Uterus (tissue), 4 donors: ENCODE data around the gene GYPC. TPM values are rescaled to one million over a fixed set of nuclear protein-coding genes. Genes with fewer than 3 reads are reported as not detected.

ENCODE experiments used
- DNase-seq, 2 donors: peaks; one replicate each; pipeline ENCODE4 v3.0.0-alpha.2; 2019 to 2020
- H3K27ac ChIP-seq, 2 donors: fragments of 200-600 bp; sonication (generic); 1 replicate in 1 of 2; 2 replicates in 1 of 2; pipeline ENCODE4 v1.5.1; 2016 to 2018
- H3K27me3 ChIP-seq, 2 donors: fragments of 200-600 bp; sonication (generic); one replicate each; pipeline ENCODE4 v1.5.1; 2018 to 2019; ENCODE audit warnings: control low read depth in 1 of 2
- H3K36me3 ChIP-seq, 2 donors: fragments of 200-600 bp; sonication (generic); one replicate each; pipeline ENCODE4 v1.5.1; 2019; ENCODE audit warnings: control low read depth in 1 of 2
- H3K4me1 ChIP-seq, 2 donors: fragments of 200-600 bp; sonication (generic); one replicate each; pipeline ENCODE4 v1.5.1; 2018 to 2019; ENCODE audit warnings: control low read depth in 1 of 2
- H3K4me3 ChIP-seq, 2 donors: fragments of 200-600 bp; sonication (generic); 1 replicate in 1 of 2; 2 replicates in 1 of 2; pipeline ENCODE4 v1.5.1; 2018 to 2019; ENCODE audit warnings: mild to moderate bottlenecking in 1 of 2
- H3K9me3 ChIP-seq, 2 donors: fragments of 200-600 bp; sonication (generic); one replicate each; pipeline ENCODE4 v1.5.1; 2019; ENCODE audit warnings: control low read depth in 1 of 2
- POLR2A ChIP-seq, 2 donors: fragments of 450-650 bp; IDR thresholded peaks; one replicate each; pipeline ENCODE4 v1.6.1; 2016; ENCODE audit warnings: antibody characterized with exemption in 2 of 2, mild to moderate bottlenecking in 1 of 2, moderate library complexity in 1 of 2
- intact Hi-C: fragments of 100-400 bp; cut with DNase I; formaldehyde crosslinking; loops from one replicate; pipeline ENCODE4 v1.15.1; 2023; ENCODE audit warnings: low total_unique reads
- total RNA-seq, 4 donors: library from RNA; depleted of rRNA in 3 of 4; stranded (reverse); fragments of >200 nt in 3 of 4; gene quantifications; one replicate each; pipeline versions ENCODE4 v1.1.0 to v1.2.4, GENCODE V29; 2014 to 2023
- TF ChIP-seq, protein P1 (sequence below), 4 experiments: fragments of 200-600 bp in 2 of 4; fragments of 450-650 bp in 2 of 4; sonication (generic) in 2 of 4; IDR thresholded peaks; one replicate each; pipeline ENCODE4 v1.5.1; 2016 to 2019; ENCODE audit warnings: antibody characterized with exemption in 4 of 4, mild to moderate bottlenecking in 2 of 4, moderate library complexity in 1 of 4
- donor health status: DM: yes; HTN: yes; CAD: no.

GYPC gene
- total RNA-seq, 4 donors from 2014 or later: 35.1 to 75.0 (median 57.8) TPM

DNA sequence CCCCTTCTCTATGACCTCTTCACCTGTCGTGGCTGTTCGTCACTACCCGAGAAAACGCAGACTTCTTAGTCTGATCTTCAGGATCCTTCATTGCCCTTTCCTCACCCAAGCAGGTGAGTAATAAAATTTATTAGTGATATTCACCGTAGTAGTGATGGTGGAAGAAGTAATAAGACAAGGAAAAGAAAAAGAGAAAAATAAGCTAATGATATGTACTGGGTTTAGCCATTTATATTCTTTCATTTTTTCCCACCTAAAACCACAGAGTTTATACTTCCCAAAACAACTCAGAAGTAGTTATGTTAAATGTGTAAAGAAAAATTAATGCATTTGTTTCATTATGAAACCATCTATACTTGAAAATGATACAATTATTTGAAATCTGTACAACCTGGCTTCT, 19.7 kb downstream of the GYPC start:
- Histone ChIP-seq H3K27ac (no peak overlapping the region), H3K4me3 (no peak overlapping the region), H3K4me1 (no peaks in the 10 kb centered on the region), H3K9me3 (peaks cover 0 to 14% of the 10 kb centered on the region in 2 donors), H3K36me3 (no peaks in the 10 kb centered on the region), H3K27me3 (no peaks in the 10 kb centered on the region)
- no peak for DNase-seq
- TF ChIP-seq, protein P1, sequence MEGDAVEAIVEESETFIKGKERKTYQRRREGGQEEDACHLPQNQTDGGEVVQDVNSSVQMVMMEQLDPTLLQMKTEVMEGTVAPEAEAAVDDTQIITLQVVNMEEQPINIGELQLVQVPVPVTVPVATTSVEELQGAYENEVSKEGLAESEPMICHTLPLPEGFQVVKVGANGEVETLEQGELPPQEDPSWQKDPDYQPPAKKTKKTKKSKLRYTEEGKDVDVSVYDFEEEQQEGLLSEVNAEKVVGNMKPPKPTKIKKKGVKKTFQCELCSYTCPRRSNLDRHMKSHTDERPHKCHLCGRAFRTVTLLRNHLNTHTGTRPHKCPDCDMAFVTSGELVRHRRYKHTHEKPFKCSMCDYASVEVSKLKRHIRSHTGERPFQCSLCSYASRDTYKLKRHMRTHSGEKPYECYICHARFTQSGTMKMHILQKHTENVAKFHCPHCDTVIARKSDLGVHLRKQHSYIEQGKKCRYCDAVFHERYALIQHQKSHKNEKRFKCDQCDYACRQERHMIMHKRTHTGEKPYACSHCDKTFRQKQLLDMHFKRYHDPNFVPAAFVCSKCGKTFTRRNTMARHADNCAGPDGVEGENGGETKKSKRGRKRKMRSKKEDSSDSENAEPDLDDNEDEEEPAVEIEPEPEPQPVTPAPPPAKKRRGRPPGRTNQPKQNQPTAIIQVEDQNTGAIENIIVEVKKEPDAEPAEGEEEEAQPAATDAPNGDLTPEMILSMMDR (IDR thresholded peaks at IDR 0.05): no peak
- no peak for TF ChIP-seq POLR2A (IDR thresholded peaks at IDR 0.05)
- intact Hi-C loops: no loop called here

DNA sequence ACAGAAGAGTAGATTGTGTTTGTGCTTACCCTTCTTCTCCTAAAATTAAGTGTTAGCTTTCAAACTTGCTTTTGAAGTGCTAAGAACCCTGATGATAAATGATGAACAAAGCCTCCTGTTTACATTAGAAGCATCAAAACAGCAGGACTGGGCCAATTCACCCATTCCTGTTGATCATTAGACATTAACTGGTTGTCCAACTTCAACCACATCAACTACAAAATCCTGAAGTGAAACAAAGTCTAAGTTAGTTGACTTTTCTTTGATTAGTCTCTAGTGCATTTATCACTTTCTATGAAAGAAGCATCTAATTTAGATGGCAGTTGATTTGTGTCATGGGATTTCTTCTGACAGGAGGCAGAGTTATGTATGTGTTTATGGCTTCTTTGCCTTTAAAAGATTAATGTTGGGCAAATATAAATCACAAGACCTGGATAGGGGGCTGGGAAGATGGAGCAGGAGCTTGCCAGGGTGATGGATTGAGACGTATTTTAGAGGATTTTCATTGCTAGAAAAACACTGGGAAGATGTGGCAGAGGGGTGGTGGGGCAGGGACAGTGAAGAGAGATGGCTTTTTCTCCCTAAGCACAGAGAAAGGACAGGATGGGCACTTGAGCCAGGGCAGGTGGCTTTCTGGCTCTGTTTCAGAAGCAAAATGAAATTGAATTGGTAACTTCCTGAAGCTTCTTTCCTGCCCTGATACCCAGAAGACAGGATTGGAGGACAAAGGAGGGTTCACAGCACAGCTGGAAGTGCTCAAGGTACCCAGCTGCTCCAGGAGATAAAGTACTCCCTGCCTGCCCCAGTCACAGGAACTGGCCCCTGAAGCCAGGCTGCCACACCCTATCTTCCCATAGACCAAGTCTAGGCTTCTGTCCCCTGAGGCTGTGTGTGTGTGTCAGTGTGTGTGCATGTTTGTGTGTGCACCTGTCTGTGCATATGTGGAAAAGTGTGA, 20.5 kb downstream of the GYPC start:
- no peak for TF ChIP-seq POLR2A (IDR thresholded peaks at IDR 0.05)
- TF ChIP-seq, protein P1 (IDR thresholded peaks at IDR 0.05): no peak
- DNase-seq: no peak
- intact Hi-C loops: no loop called here
- Histone ChIP-seq H3K9me3 (peaks cover 0 to 14% of the 10 kb centered on the region in 2 donors), H3K4me3 (no peak overlapping the region), H3K4me1 (no peaks in the 10 kb centered on the region), H3K27me3 (no peaks in the 10 kb centered on the region), H3K36me3 (no peaks in the 10 kb centered on the region), H3K27ac (no peak overlapping the region)

DNA sequence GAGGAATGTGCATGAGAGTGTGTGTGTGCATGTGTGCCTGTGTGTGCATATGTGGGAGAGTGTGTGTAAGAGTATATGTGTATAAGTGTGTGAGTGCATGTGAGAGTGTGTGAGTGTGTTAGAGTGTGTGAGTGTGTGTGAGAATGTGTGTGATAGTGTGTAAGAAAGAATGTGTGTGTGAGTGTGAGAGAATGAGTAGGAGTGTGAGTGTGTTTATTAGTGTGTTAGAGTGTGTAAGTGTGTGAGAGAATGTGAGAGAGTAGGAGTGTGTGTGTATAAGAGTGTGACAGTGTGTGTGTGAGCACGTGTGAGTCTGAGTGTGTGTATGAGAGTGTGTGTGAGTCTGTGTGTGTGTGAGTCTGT, 21.2 kb downstream of the GYPC start:
- DNase-seq: no peak
- Histone ChIP-seq H3K27me3 (no peaks in the 10 kb centered on the region), H3K4me1 (no peaks in the 10 kb centered on the region), H3K9me3 (peaks cover 0 to 14% of the 10 kb centered on the region in 2 donors), H3K36me3 (no peaks in the 10 kb centered on the region), H3K27ac (no peak overlapping the region), H3K4me3 (no peak overlapping the region)
- intact Hi-C loops: no loop called here
- no peak for TF ChIP-seq POLR2A (IDR thresholded peaks at IDR 0.05)
- TF ChIP-seq, protein P1 (IDR thresholded peaks at IDR 0.05): no peak

DNA sequence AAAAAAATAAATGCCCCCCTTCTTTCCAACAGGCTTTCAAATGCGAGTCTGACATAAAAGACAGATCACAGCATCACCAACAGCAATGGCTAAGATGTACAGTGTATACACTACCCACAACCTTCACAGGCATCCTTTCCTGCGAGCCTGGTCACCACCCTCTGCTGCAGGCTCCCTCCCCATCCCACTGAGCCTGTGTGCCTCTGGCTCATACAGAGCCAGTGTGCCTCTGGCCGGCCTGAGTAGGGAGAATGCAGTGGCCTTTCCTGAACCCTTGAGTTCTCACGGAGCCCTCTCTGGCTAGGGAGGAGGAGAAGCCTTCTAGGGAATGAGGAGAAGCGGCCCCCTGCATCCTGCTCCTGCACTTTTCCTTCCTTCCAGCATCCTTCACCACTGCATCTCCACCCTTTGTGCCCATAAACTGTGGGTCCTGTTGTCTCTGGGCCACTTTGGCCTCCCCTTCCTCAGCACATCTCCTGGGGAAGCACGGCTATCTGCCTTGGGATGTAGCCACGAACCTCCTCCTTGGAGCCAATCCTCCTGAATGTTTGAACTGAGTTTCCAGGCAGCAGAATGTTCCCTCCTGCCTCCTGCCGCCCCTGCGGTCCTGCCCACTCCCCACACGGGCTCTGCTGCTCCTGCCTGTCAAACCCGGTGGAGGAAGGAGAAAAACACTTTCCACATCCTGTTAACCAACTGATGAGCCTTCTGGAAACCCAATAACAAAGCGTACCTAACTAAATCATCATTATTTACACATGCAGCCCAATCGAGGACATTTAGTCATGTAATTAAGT, 22.5 kb downstream of the GYPC start:
- H3K9me3 ChIP-seq: peaks cover 0 to 14% of the 10 kb centered on the region in 2 donors
- no peaks in the 10 kb centered on the region for H3K27me3 ChIP-seq
- H3K4me1 ChIP-seq: no peaks in the 10 kb centered on the region
- H3K36me3 ChIP-seq: no peaks in the 10 kb centered on the region
- no peak overlapping the region for H3K4me3 ChIP-seq
- intact Hi-C loops: no loop called here
- no peak overlapping the region for H3K27ac ChIP-seq
- DNase-seq: no peak
- TF ChIP-seq POLR2A (IDR thresholded peaks at IDR 0.05): no peak
- TF ChIP-seq, protein P1 (IDR thresholded peaks at IDR 0.05): no peak
